H1 (cell line): ENCODE data around the gene JUP. TPM values are rescaled to one million over a fixed set of nuclear protein-coding genes. Genes with fewer than 3 reads are reported as not detected.
A peak's percentile ranks its signal among the peaks of the same experiment; 100 is the strongest.

Source experiments
- CTCF ChIA-PET: fragments of 300-600 bp; sonication (Branson Sonifier 250); formaldehyde crosslinking; loops from one replicate; lab custom pipeline; 2021; ENCODE audit not compliant: partially characterized antibody; lab: Charles Lee
- POLR2A ChIA-PET: fragments of 300-600 bp; sonication (Branson Sonifier 250); formaldehyde crosslinking; loops from one replicate; lab custom pipeline; 2021; ENCODE audit warnings: inconsistent platforms; ENCODE audit not compliant: partially characterized antibody; lab: Charles Lee
- DNase-seq, 2 experiments: peaks; one replicate each; pipeline versions ENCODE4 v3.0.0 to v3.0.0-alpha.2; 2010 to 2022; ENCODE audit warnings: low spot score in 2 of 2, low read depth in 1 of 2, mixed read lengths in 1 of 2
- FAIRE-seq: peaks from 2 replicates; lab custom pipeline; 2011; peaks lifted over from hg19 to GRCh38; lab: Jason Lieb, UNC
- H2AFZ ChIP-seq: 2 replicates; pipeline ENCODE4 v1.8.1; 2012; ENCODE audit warnings: low read length, inconsistent platforms
- H2AK5ac ChIP-seq: 2 replicates; pipeline ENCODE4 v1.6.1; 2013; ENCODE audit warnings: low read depth, low read length
- H2BK120ac ChIP-seq: replicated peaks from 2 replicates; pipeline ENCODE3; 2013; ENCODE audit warnings: low read depth, low read length, inconsistent platforms
- H2BK12ac ChIP-seq: 2 replicates; pipeline ENCODE4 v1.6.1; 2013; ENCODE audit warnings: low read depth, low read length
- H2BK15ac ChIP-seq: 2 replicates; pipeline ENCODE4 v1.6.1; 2013; ENCODE audit warnings: low read length
- H2BK20ac ChIP-seq: 2 replicates; pipeline ENCODE4 v1.6.1; 2013; ENCODE audit warnings: low read length
- H2BK5ac ChIP-seq: 2 replicates; pipeline ENCODE4 v1.6.1; 2013; ENCODE audit warnings: low read depth, low read length
- H3K14ac ChIP-seq: 2 replicates; pipeline ENCODE4 v1.6.1; 2013; ENCODE audit warnings: inconsistent platforms; ENCODE audit not compliant: insufficient read length
- H3K18ac ChIP-seq: 2 replicates; pipeline ENCODE4 v1.6.1; 2013; ENCODE audit warnings: low read length; ENCODE audit errors: extremely low read depth
- H3K23ac ChIP-seq: 2 replicates; pipeline ENCODE4 v1.6.1; 2013; ENCODE audit warnings: inconsistent platforms; ENCODE audit not compliant: insufficient read length
- H3K23me2 ChIP-seq: 2 replicates; pipeline ENCODE4 v1.6.1; 2013; ENCODE audit warnings: low read depth, low read length
- H3K27ac ChIP-seq: 2 replicates; pipeline ENCODE4 v1.6.1; 2011; ENCODE audit warnings: low read depth, low read length, inconsistent platforms
- H3K27me3 ChIP-seq, 4 experiments: replicated peaks in 1 of 4; 1 replicate in 1 of 4; 2 replicates in 3 of 4; pipeline versions ENCODE4 v1.6.1 to v1.8.1; 2011 to 2013; ENCODE audit warnings: low read length in 3 of 4, mild to moderate bottlenecking in 3 of 4, inconsistent platforms in 2 of 4, mixed read lengths in 2 of 4, moderate library complexity in 1 of 4; ENCODE audit not compliant: control insufficient read depth in 3 of 4, insufficient read depth in 3 of 4; ENCODE audit errors: extremely low read depth in 1 of 4
- H3K36me3 ChIP-seq, 4 experiments: 2 replicates each; pipeline versions ENCODE4 v1.6.1 to v1.8.1; 2011 to 2013; ENCODE audit warnings: mild to moderate bottlenecking in 4 of 4, low read length in 3 of 4, moderate library complexity in 2 of 4, control low read depth in 1 of 4, inconsistent platforms in 1 of 4; ENCODE audit not compliant: insufficient read depth in 4 of 4, control insufficient read depth in 2 of 4
- H3K4ac ChIP-seq: replicated peaks from 2 replicates; pipeline ENCODE3; 2013; ENCODE audit warnings: low read length, low read depth, mixed read lengths, inconsistent platforms; ENCODE audit not compliant: insufficient read length
- H3K4me1 ChIP-seq, 4 experiments: replicated peaks in 1 of 4; 1 replicate in 1 of 4; 2 replicates in 3 of 4; pipeline versions ENCODE4 v1.6.1 to v1.8.1; 2011 to 2013; ENCODE audit warnings: low read length in 3 of 4, inconsistent platforms in 2 of 4, mixed read lengths in 1 of 4; ENCODE audit not compliant: insufficient read depth in 4 of 4, control insufficient read depth in 3 of 4
- H3K4me2 ChIP-seq, 2 experiments: 2 replicates each; pipeline versions ENCODE4 v1.6.1 to v1.8.1; 2011 to 2013; ENCODE audit warnings: low read depth in 2 of 2, low read length in 2 of 2, control low read depth in 1 of 2, inconsistent platforms in 1 of 2, mild to moderate bottlenecking in 1 of 2; ENCODE audit not compliant: insufficient read depth in 1 of 2
- H3K4me3 ChIP-seq, 4 experiments: fragments of 200-600, 300-600 bp in 1 of 4; sonication (generic), shearing (Covaris generic), sonication (Bioruptor Twin) in 1 of 4; 2 replicates each; pipeline versions ENCODE4 v1.5.1 to v1.8.1; 2011 to 2016; ENCODE audit warnings: low read length in 4 of 4, low read depth in 3 of 4, control low read depth in 2 of 4, inconsistent platforms in 2 of 4, mild to moderate bottlenecking in 2 of 4, mixed read lengths in 1 of 4, moderate library complexity in 1 of 4; ENCODE audit not compliant: insufficient read depth in 2 of 4; ENCODE audit errors: extremely low read depth in 1 of 4
- H3K56ac ChIP-seq: replicated peaks from 2 replicates; pipeline ENCODE3; 2013; ENCODE audit warnings: low read depth, mild to moderate bottlenecking, mixed read lengths, low read length, inconsistent platforms; ENCODE audit not compliant: insufficient read length
- H3K79me1 ChIP-seq: 2 replicates; pipeline ENCODE4 v1.6.1; 2013; ENCODE audit warnings: low read depth, low read length, control low read depth
- H3K79me2 ChIP-seq, 2 experiments: 2 replicates each; pipeline versions ENCODE4 v1.6.1 to v1.8.1; 2012 to 2013; ENCODE audit warnings: low read length in 2 of 2, mild to moderate bottlenecking in 2 of 2, inconsistent platforms in 1 of 2; ENCODE audit not compliant: insufficient read depth in 2 of 2, control insufficient read depth in 1 of 2
- H3K9ac ChIP-seq, 4 experiments: replicated peaks in 1 of 4; 1 replicate in 1 of 4; 2 replicates in 3 of 4; pipeline versions ENCODE4 v1.6.1 to v1.8.1; 2011 to 2013; ENCODE audit warnings: low read depth in 3 of 4, low read length in 3 of 4, control low read depth in 2 of 4, mild to moderate bottlenecking in 2 of 4, moderate library complexity in 2 of 4, inconsistent platforms in 1 of 4; ENCODE audit errors: extremely low read depth in 1 of 4
- H3K9me3 ChIP-seq, 2 experiments: 2 replicates each; pipeline versions ENCODE4 v1.6.1 to v1.8.1; 2012 to 2013; ENCODE audit warnings: mild to moderate bottlenecking in 2 of 2, moderate library complexity in 2 of 2, control low read depth in 1 of 2, inconsistent platforms in 1 of 2, low read depth in 1 of 2, low read length in 1 of 2, mixed read lengths in 1 of 2; ENCODE audit not compliant: insufficient read depth in 2 of 2
- H4K20me1 ChIP-seq, 2 experiments: replicated peaks in 1 of 2; 2 replicates each; pipeline versions ENCODE3 to v1.8.1; 2011 to 2013; ENCODE audit warnings: inconsistent platforms in 2 of 2, low read length in 2 of 2, mild to moderate bottlenecking in 1 of 2; ENCODE audit not compliant: insufficient read depth in 2 of 2, control insufficient read depth in 1 of 2
- H4K5ac ChIP-seq: 2 replicates; pipeline ENCODE4 v1.6.1; 2013; ENCODE audit warnings: low read length, low read depth, mixed read lengths, inconsistent platforms; ENCODE audit not compliant: insufficient read length
- H4K8ac ChIP-seq: 2 replicates; pipeline ENCODE4 v1.8.0; 2013; ENCODE audit warnings: mild to moderate bottlenecking, moderate library complexity, low read length, inconsistent platforms; ENCODE audit not compliant: insufficient read depth; ENCODE audit errors: extremely low read depth
- H4K91ac ChIP-seq: replicated peaks from 2 replicates; pipeline ENCODE3; 2013; ENCODE audit warnings: low read length, mixed read lengths, inconsistent platforms; ENCODE audit not compliant: insufficient read length
- SAP30 ChIP-seq: fragments of 300-600 bp; sonication (generic); IDR thresholded peaks from 2 replicates; pipeline ENCODE4 v1.7.1; 2012; ENCODE audit warnings: low read length, moderate library complexity, mild to moderate bottlenecking, inconsistent platforms; ENCODE audit not compliant: insufficient read depth, insufficient replicate concordance
- SIN3A ChIP-seq, 2 experiments: IDR thresholded peaks in 1 of 2; conservative IDR thresholded peaks in 1 of 2; 2 replicates each; pipeline ENCODE4 v1.6.1; 2011 to 2012; ENCODE audit warnings: low read length in 2 of 2, improper control_type of control experiment in 1 of 2, low read depth in 1 of 2, mild to moderate bottlenecking in 1 of 2
- SIX5 ChIP-seq: IDR thresholded peaks from 2 replicates; pipeline ENCODE4 v1.6.1; 2011; ENCODE audit warnings: mild to moderate bottlenecking, low read depth, low read length
- SP1 ChIP-seq: IDR thresholded peaks from 2 replicates; pipeline ENCODE4 v1.6.1; 2011; ENCODE audit warnings: low read depth, low read length
- SUZ12 ChIP-seq: fragments of 200-600 bp; sonication (generic); IDR thresholded peaks from 2 replicates; pipeline ENCODE4 v1.6.1; 2012; ENCODE audit warnings: mild to moderate bottlenecking, inconsistent platforms, low read length, moderate library complexity, mixed read lengths
- YY1 ChIP-seq: IDR thresholded peaks from 2 replicates; pipeline ENCODE4 v1.6.1; 2011; ENCODE audit warnings: low read depth, mild to moderate bottlenecking, low read length
- WGBS, 2 experiments: shearing (Covaris generic) in 1 of 2; methylation state at CpG; one replicate each; pipeline versions ENCODE4 v1.1.6 to v1.1.7; 2013 to 2015; ENCODE audit warnings: low lambda C conversion rate in 2 of 2, mixed read lengths in 2 of 2, inconsistent platforms in 1 of 2, low coverage in 1 of 2, missing lambda C conversion rate in 1 of 2; ENCODE audit not compliant: insufficient replicate concordance in 2 of 2, insufficient coverage in 1 of 2, insufficient read length in 1 of 2; ENCODE audit errors: extremely low coverage in 1 of 2, missing lambda C conversion rate in 1 of 2; 5-methylcytosine and 5-hydroxymethylcytosine counted together
- polyA plus RNA-seq, 7 experiments: library from polyadenylated mRNA; depleted of rRNA in 3 of 7; stranded (reverse) in 5 of 7; unstranded in 2 of 7; fragments of >200 nt in 5 of 7; fragments of 200-250 nt in 2 of 7; gene quantifications; 1 replicate in 5 of 7; 2 replicates in 1 of 7; 4 replicates in 1 of 7; pipeline versions ENCODE4 v1.2.1 to v1.2.3, GENCODE V29; 2011 to 2013; ENCODE audit warnings: missing spikeins in 2 of 7, mixed read lengths in 2 of 7
- total RNA-seq: library from RNA; stranded (reverse); fragmentation: NEBNext Ultra II Directional; extraction: Animal tissue kit (Norgen Biotek cat#: 25700); gene quantifications from 2 replicates; pipeline ENCODE4 v1.2.1, GENCODE V29; 2021

The JUP gene
- total and polyA plus RNA-seq, 2 of the 8 experiments (the other 6 are each of a cell fraction or from before 2014, with no cell fraction given): 62.8 to 102 TPM

DNA sequence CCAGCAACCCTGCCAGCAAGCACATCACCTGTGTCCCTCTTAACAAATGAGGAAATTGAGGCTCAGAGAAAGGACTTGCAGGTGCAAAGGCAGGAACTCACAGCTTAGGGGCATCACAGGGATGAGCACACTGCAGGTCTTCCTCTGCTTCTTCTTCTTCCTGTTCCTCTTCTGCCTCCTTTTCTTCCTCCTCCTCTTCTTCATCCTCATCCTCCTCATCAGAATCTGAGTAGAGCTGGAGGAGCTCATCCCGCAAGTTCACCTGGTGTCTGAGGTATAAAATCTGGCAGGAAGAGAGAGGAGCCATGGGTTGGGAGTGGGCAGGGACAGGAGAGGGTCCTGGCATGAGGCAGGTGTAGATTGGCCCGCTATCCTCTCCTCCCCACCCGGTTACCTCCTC lies 54.7 kb downstream of the JUP start:
- Histone ChIP-seq H3K4me3 (no peak overlapping the region), H3K4me1 (peaks cover 0 to 3% (median 0%) of the 10 kb centered on the region in 4 experiments; a peak in 5 of 7 replicates), H3K79me1 (no peaks in the 10 kb centered on the region), H3K27me3 (peaks cover 19 to 58% (median 48%) of the 10 kb centered on the region in 4 experiments), H2AFZ (no peak overlapping the region), H2BK5ac (no peak overlapping the region), H2AK5ac (no peak overlapping the region), H4K20me1 (peaks cover 5% of the 10 kb centered on the region in 2 experiments), H3K79me2 (no peaks in the 10 kb centered on the region), H2BK15ac (no peak overlapping the region), H3K18ac (no peak overlapping the region), H4K8ac (no peak overlapping the region), H3K9me3 (no peaks in the 10 kb centered on the region), H3K36me3 (no peaks in the 10 kb centered on the region), H3K56ac (no peak overlapping the region), H3K27ac (no peak overlapping the region), H3K23me2 (peaks cover 13% of the 10 kb centered on the region), H3K4me2 (no peak overlapping the region), H4K5ac (no peak overlapping the region), H2BK12ac (no peak overlapping the region), H3K9ac (no peak overlapping the region), H2BK20ac (no peak overlapping the region), H3K23ac (no peak overlapping the region), H3K4ac (no peak overlapping the region), H4K91ac (no peak overlapping the region), H2BK120ac (no peak overlapping the region), H3K14ac (no peak overlapping the region)
- TF ChIP-seq SIN3A (conservative IDR thresholded peaks at IDR 0.05 in 1 of 2, IDR thresholded peaks at IDR 0.05 in 1 of 2; ENCODE audit: low read depth in 1 of 2, low read length in 2 of 2): no peak
- no peak for TF ChIP-seq YY1
- no peak for TF ChIP-seq SIX5
- 0 out of 2 replicates have a peak, but pooled peaks have one; percentile 12 for TF ChIP-seq SUZ12
- no peak for TF ChIP-seq SAP30
- no peak for TF ChIP-seq SP1
- ChIA-PET CTCF (interaction anchor here (1.1 to 3.2 kb wide), 7 partner anchors 10 to 227 kb away, joined by 3 to 18 read pairs (median 4); partner anchors contain the start of gene P3H4), POLR2A (interaction anchor here (0.7 to 18.3 kb wide), 6 partner anchors 12 to 133 kb away, joined by 3 to 215 read pairs (median 6); partner anchors contain the start of genes EIF1 and JUP)
- 70% methylated on average over 2 of the region's 3 CpGs; no CpG with 5 or more reads in 1 of the 2 experiments for WGBS, 2 experiments
- FAIRE-seq (no peak), DNase-seq (no peak)
